ENCODE results near the gene PRAMEF10. TPM values are rescaled to one million over a fixed set of nuclear protein-coding genes. Genes with fewer than 3 reads are reported as not detected.

The PRAMEF10 gene
- not detected in 2 replicates for polyA plus RNA-seq

GRCh38 chr1:12898170-12898569 lies at the start of gene PRAMEF10:
Gene PRAMEF10, minus strand, starts transcription at chr1:12898270. Its CDS starts 2,423 bp downstream, at chr1:12895847.

GRCh38 chr1:12947480-12947879 lies 49.4 kb upstream of the PRAMEF10 start, which contains the start of gene PRAMEF6:
Gene PRAMEF6, minus strand, starts transcription at chr1:12947580. Its CDS starts 5,062 bp downstream, at chr1:12942518.

GRCh38 chr1:12916310-12916709 lies 18.2 kb upstream of the PRAMEF10 start, which contains the start of gene PRAMEF7:
Gene PRAMEF7, plus strand, starts transcription at chr1:12916610. Its CDS starts 1,083 bp downstream, at chr1:12917693.

GRCh38 chr1:12886101-12886500 lies 12.0 kb downstream of the PRAMEF10 start, which contains the start of gene PRAMEF4:
Gene PRAMEF4, minus strand, starts transcription at chr1:12886201. Its CDS starts 2,807 bp downstream, at chr1:12883394.

GRCh38 chr1:12856786-12857185 lies 41.3 kb downstream of the PRAMEF10 start, which contains the start of gene PRAMEF2:
Gene PRAMEF2, plus strand, starts transcription at chr1:12857086. Its CDS starts 1,924 bp downstream, at chr1:12859010.

GRCh38 chr1:12848620-12849019 lies 49.5 kb downstream of the PRAMEF10 start, which contains the start of gene HNRNPCL1:
Gene HNRNPCL1, minus strand, starts transcription at chr1:12848720. Its CDS starts 431 bp downstream, at chr1:12848289.

Other genes with a start within 250 kb of the PRAMEF10 start
- gene AADACL3, start 182.2 kb downstream of the PRAMEF10 start, polyA plus RNA-seq: not detected in 2 replicates
- gene CFAP107, start 152.1 kb downstream of the PRAMEF10 start, polyA plus RNA-seq: not detected in 2 replicates
- gene PRAMEF12, start 124.5 kb downstream of the PRAMEF10 start, polyA plus RNA-seq: not detected in 2 replicates
- gene PRAMEF1, start 106.9 kb downstream of the PRAMEF10 start, polyA plus RNA-seq: not detected in 2 replicates
- not detected in 2 replicates for gene PRAMEF11, start 66.9 kb downstream of the PRAMEF10 start, polyA plus RNA-seq
- not detected in 2 replicates for gene HNRNPCL1, start 49.5 kb downstream of the PRAMEF10 start, polyA plus RNA-seq
- not detected in 2 replicates for gene PRAMEF2, start 41.2 kb downstream of the PRAMEF10 start, polyA plus RNA-seq
- not detected in 2 replicates for gene PRAMEF4, start 12.1 kb downstream of the PRAMEF10 start, polyA plus RNA-seq
- not detected in 2 replicates for gene PRAMEF7, start 18.3 kb upstream of the PRAMEF10 start, polyA plus RNA-seq
- gene PRAMEF6, start 49.3 kb upstream of the PRAMEF10 start, polyA plus RNA-seq: not detected in 2 replicates
- gene PRAMEF27, start 158.3 kb upstream of the PRAMEF10 start, polyA plus RNA-seq: not detected in 2 replicates
- not detected in 2 replicates for gene HNRNPCL3, start 162.5 kb upstream of the PRAMEF10 start, polyA plus RNA-seq
- not detected in 2 replicates for gene PRAMEF25, start 172.5 kb upstream of the PRAMEF10 start, polyA plus RNA-seq
- not detected in 2 replicates for gene HNRNPCL2, start 218.6 kb upstream of the PRAMEF10 start, polyA plus RNA-seq